NB4 (cell line): ENCODE data around the gene AMBP.

Experiments
- DNase-seq: peaks from one replicate; pipeline ENCODE4 v3.0.0; 2010; ENCODE audit warnings: low read depth
- H3K4me3 ChIP-seq: one replicate; pipeline ENCODE4 v1.5.1; 2011; ENCODE audit warnings: mild to moderate bottlenecking, low read depth, low read length, moderate library complexity
- CTCF ChIP-seq: IDR thresholded peaks from one replicate; pipeline ENCODE4 v1.5.1; 2012; ENCODE audit warnings: low read depth, low read length
- MAX ChIP-seq: IDR thresholded peaks from 2 replicates; pipeline ENCODE4 v1.6.1; 2011; ENCODE audit warnings: low read depth, low read length
- MYC ChIP-seq: IDR thresholded peaks from 2 replicates; pipeline ENCODE4 v1.6.1; 2011; ENCODE audit warnings: low read depth, low read length
- POLR2A ChIP-seq: IDR thresholded peaks from 2 replicates; pipeline ENCODE4 v1.6.1; 2011; ENCODE audit warnings: mild to moderate bottlenecking; ENCODE audit not compliant: insufficient read length; ENCODE audit errors: extremely low read depth

Gene AMBP

GRCh38 chr9:114016629-114017423 lies 61.3 kb downstream of the AMBP start:
- no peak for DNase-seq
- TF ChIP-seq MYC (no peak), MAX (no peak), POLR2A (no peak)
- H3K4me3 ChIP-seq: no peak overlapping the region

GRCh38 chr9:114016101-114016500 lies 62.0 kb downstream of the AMBP start:
- no peak overlapping the region for H3K4me3 ChIP-seq
- no peak for DNase-seq
- no peak for TF ChIP-seq MYC
- TF ChIP-seq CTCF: no peak
- no peak for TF ChIP-seq MAX
- no peak for TF ChIP-seq POLR2A

GRCh38 chr9:114015607-114016006 lies 62.5 kb downstream of the AMBP start:
- DNase-seq: no peak
- TF ChIP-seq CTCF (no peak), MAX (no peak), MYC (no peak), POLR2A (no peak)
- no peak overlapping the region for H3K4me3 ChIP-seq

GRCh38 chr9:114014044-114014443 lies 64.1 kb downstream of the AMBP start:
- no peak for DNase-seq
- H3K4me3 ChIP-seq: no peak overlapping the region
- TF ChIP-seq POLR2A (no peak), CTCF (no peak), MYC (no peak), MAX (no peak)

GRCh38 chr9:114012126-114012525 lies 66.0 kb downstream of the AMBP start:
- TF ChIP-seq MAX: no peak
- no peak for TF ChIP-seq CTCF
- no peak for TF ChIP-seq POLR2A
- TF ChIP-seq MYC: no peak
- no peak for DNase-seq
- no peak overlapping the region for H3K4me3 ChIP-seq

GRCh38 chr9:114011313-114011712 lies 66.8 kb downstream of the AMBP start:
- TF ChIP-seq CTCF (no peak), POLR2A (no peak), MYC (no peak), MAX (no peak)
- no peak for DNase-seq
- no peak overlapping the region for H3K4me3 ChIP-seq
